IPS-18a (cell line): ENCODE results near the gene KDM4C.
"Not testable (repeated sequence)": the region's sequence is repeated elsewhere in the genome, so short reads cannot be mapped to it uniquely, and the experiment has no call there.

Source experiments
- H3K27ac ChIP-seq: one replicate; pipeline ENCODE4 v1.5.1; 2013; ENCODE audit warnings: low read length
- H3K27me3 ChIP-seq: one replicate; pipeline ENCODE4 v1.6.1; 2013; ENCODE audit warnings: mild to moderate bottlenecking, low read length; ENCODE audit not compliant: control insufficient read depth, insufficient read depth
- H3K36me3 ChIP-seq: one replicate; pipeline ENCODE4 v1.6.1; 2013; ENCODE audit warnings: low read depth, low read length; ENCODE audit not compliant: control insufficient read depth
- H3K4me1 ChIP-seq: one replicate; pipeline ENCODE4 v1.6.1; 2013; ENCODE audit warnings: low read depth, low read length; ENCODE audit not compliant: control insufficient read depth
- H3K4me3 ChIP-seq: one replicate; pipeline ENCODE4 v1.5.1; 2013; ENCODE audit warnings: low read length
- H3K9ac ChIP-seq: one replicate; pipeline ENCODE4 v1.6.1; 2013; ENCODE audit warnings: mild to moderate bottlenecking, low read length, moderate library complexity
- H3K9me3 ChIP-seq: one replicate; pipeline ENCODE4 v1.6.1; 2013; ENCODE audit warnings: low read depth, low read length; ENCODE audit not compliant: control insufficient read depth

Gene KDM4C

GRCh38 chr9:6735422-6735821, 22.4 kb upstream of the KDM4C start:
- Histone ChIP-seq H3K9me3 (no peaks in the 10 kb centered on the region), H3K4me3 (no peak overlapping the region), H3K36me3 (no peaks in the 10 kb centered on the region)

GRCh38 chr9:6739218-6739617, 18.6 kb upstream of the KDM4C start:
- Histone ChIP-seq H3K4me1 (no peaks in the 10 kb centered on the region), H3K9ac (no peak overlapping the region), H3K27me3 (no peaks in the 10 kb centered on the region), H3K36me3 (no peaks in the 10 kb centered on the region), H3K4me3 (no peak overlapping the region), H3K27ac (no peak overlapping the region), H3K9me3 (no peaks in the 10 kb centered on the region)

More at GRCh38 chr9:6735422-6735821, 22.4 kb upstream of the KDM4C start:
- H3K9ac ChIP-seq, result no peak overlapping the region
- H3K27me3 ChIP-seq, result no peaks in the 10 kb centered on the region
- no peaks in the 10 kb centered on the region for H3K4me1 ChIP-seq
- H3K27ac ChIP-seq, result no peak overlapping the region

GRCh38 chr9:6748861-6749260, 8.9 kb upstream of the KDM4C start:
- H3K4me1 ChIP-seq, H3K27ac ChIP-seq, H3K9me3 ChIP-seq, H3K27me3 ChIP-seq, H3K36me3 ChIP-seq, H3K9ac ChIP-seq, H3K4me3 ChIP-seq: not testable (repeated sequence)

- H3K4me1 ChIP-seq, H3K27ac ChIP-seq, H3K9me3 ChIP-seq, H3K36me3 ChIP-seq, H3K27me3 ChIP-seq, H3K9ac ChIP-seq, H3K4me3 ChIP-seq: not testable (repeated sequence)
Measured at GRCh38 chr9:6754861-6755260, 2.9 kb upstream of the KDM4C start.

- Histone ChIP-seq H3K4me3 (peak overlapping the region; percentile 89), H3K36me3 (no peaks in the 10 kb centered on the region), H3K27ac (no peak overlapping the region), H3K27me3 (peaks cover 3% of the 10 kb centered on the region), H3K9me3 (no peaks in the 10 kb centered on the region), H3K9ac (peak overlapping the region; percentile 86), H3K4me1 (peaks cover 5% of the 10 kb centered on the region)
Measured at GRCh38 chr9:6757132-6757455, 679 bp upstream of the KDM4C start.

GRCh38 chr9:6758248-6758497, 400 bp downstream of the KDM4C start:
- Histone ChIP-seq H3K36me3 (no peaks in the 10 kb centered on the region), H3K9me3 (no peaks in the 10 kb centered on the region), H3K9ac (no peak overlapping the region), H3K4me3 (peak overlapping the region; percentile 89), H3K4me1 (peaks cover 5% of the 10 kb centered on the region), H3K27ac (no peak overlapping the region), H3K27me3 (peaks cover 3% of the 10 kb centered on the region)

- no peak overlapping the region for H3K27ac ChIP-seq
Measured at GRCh38 chr9:6758498-6759184, 868 bp downstream of the KDM4C start.

GRCh38 chr9:6759185-6759977, 1.6 kb downstream of the KDM4C start:
- Histone ChIP-seq H3K4me3 (peak overlapping the region; percentile 89), H3K9me3 (no peaks in the 10 kb centered on the region), H3K36me3 (no peaks in the 10 kb centered on the region), H3K4me1 (peaks cover 9% of the 10 kb centered on the region), H3K27me3 (peaks cover 3% of the 10 kb centered on the region), H3K9ac (peak overlapping the region; percentile 44), H3K27ac (no peak overlapping the region)

More at GRCh38 chr9:6758498-6759184, 868 bp downstream of the KDM4C start:
- peak overlapping the region; percentile 89 for H3K4me3 ChIP-seq
- peaks cover 3% of the 10 kb centered on the region for H3K27me3 ChIP-seq
- H3K36me3 ChIP-seq, result no peaks in the 10 kb centered on the region
- H3K4me1 ChIP-seq, result peaks cover 5% of the 10 kb centered on the region
- H3K9me3 ChIP-seq, result no peaks in the 10 kb centered on the region
- peak overlapping the region; percentile 44 for H3K9ac ChIP-seq

- no peak overlapping the region for H3K9ac ChIP-seq
- H3K27ac ChIP-seq, result no peak overlapping the region
- H3K36me3 ChIP-seq, result no peaks in the 10 kb centered on the region
- peaks cover 3% of the 10 kb centered on the region for H3K27me3 ChIP-seq
- H3K4me3 ChIP-seq, result no peak overlapping the region
- no peaks in the 10 kb centered on the region for H3K9me3 ChIP-seq
- H3K4me1 ChIP-seq, result peaks cover 27% of the 10 kb centered on the region
Measured at GRCh38 chr9:6761306-6761705, 3.5 kb downstream of the KDM4C start.

- no peaks in the 10 kb centered on the region for H3K9me3 ChIP-seq
- H3K27ac ChIP-seq, result no peak overlapping the region
- no peaks in the 10 kb centered on the region for H3K36me3 ChIP-seq
- no peak overlapping the region for H3K9ac ChIP-seq
- no peak overlapping the region for H3K4me3 ChIP-seq
- H3K4me1 ChIP-seq, result peaks cover 28% of the 10 kb centered on the region
- peaks cover 3% of the 10 kb centered on the region for H3K27me3 ChIP-seq
Measured at GRCh38 chr9:6763244-6763643, 5.5 kb downstream of the KDM4C start.

- H3K9ac ChIP-seq, result no peak overlapping the region
- H3K4me1 ChIP-seq, result peaks cover 28% of the 10 kb centered on the region
- no peak overlapping the region for H3K27ac ChIP-seq
- H3K4me3 ChIP-seq, result no peak overlapping the region
- no peaks in the 10 kb centered on the region for H3K36me3 ChIP-seq
- H3K27me3 ChIP-seq, result peaks cover 3% of the 10 kb centered on the region
- no peaks in the 10 kb centered on the region for H3K9me3 ChIP-seq
Measured at GRCh38 chr9:6764011-6764410, 6.2 kb downstream of the KDM4C start.

- Histone ChIP-seq H3K27ac (no peak overlapping the region), H3K4me3 (no peak overlapping the region), H3K9ac (no peak overlapping the region), H3K36me3 (no peaks in the 10 kb centered on the region), H3K4me1 (peaks cover 28% of the 10 kb centered on the region), H3K27me3 (peaks cover 3% of the 10 kb centered on the region), H3K9me3 (no peaks in the 10 kb centered on the region)
Measured at GRCh38 chr9:6764523-6764922, 6.8 kb downstream of the KDM4C start.
